Astrocyte (in vitro differentiated cells and primary cell): Measurements from ENCODE around the gene GRM4. TPM values are rescaled to one million over a fixed set of nuclear protein-coding genes. Genes with fewer than 3 reads are reported as not detected.
A peak's percentile ranks its signal among the peaks of the same experiment; 100 is the strongest.

Experiments
- DNase-seq: peaks from one replicate; pipeline ENCODE4 v3.0.0-alpha.2; 2010; ENCODE audit warnings: low read depth
- FAIRE-seq: peaks from 2 replicates; lab custom pipeline; 2011; peaks lifted over from hg19 to GRCh38; lab: Jason Lieb, UNC
- H2AFZ ChIP-seq: 2 replicates; pipeline ENCODE4 v1.6.0; 2012; ENCODE audit warnings: low read depth, low read length, inconsistent platforms
- H3K27ac ChIP-seq: 2 replicates; pipeline ENCODE4 v1.5.1; 2011; ENCODE audit warnings: low read depth, low read length, inconsistent platforms
- H3K27me3 ChIP-seq: 2 replicates; pipeline ENCODE4 v1.6.0; 2011; ENCODE audit warnings: low read length, inconsistent platforms; ENCODE audit not compliant: insufficient read depth
- H3K36me3 ChIP-seq: 2 replicates; pipeline ENCODE4 v1.5.1; 2011; ENCODE audit warnings: low read length, inconsistent platforms; ENCODE audit not compliant: insufficient read depth
- H3K4me1 ChIP-seq: 2 replicates; pipeline ENCODE4 v1.5.1; 2011; ENCODE audit warnings: low read length, inconsistent platforms; ENCODE audit not compliant: insufficient read depth
- H3K4me2 ChIP-seq: 2 replicates; pipeline ENCODE4 v1.6.0; 2012; ENCODE audit warnings: low read length, inconsistent platforms
- H3K4me3 ChIP-seq: 2 replicates; pipeline ENCODE4 v1.5.1; 2011; ENCODE audit warnings: low read depth, mild to moderate bottlenecking, low read length, inconsistent platforms; ENCODE audit not compliant: insufficient read depth
- H3K79me2 ChIP-seq: 2 replicates; pipeline ENCODE4 v1.6.0; 2012; ENCODE audit warnings: mild to moderate bottlenecking, low read length, inconsistent platforms; ENCODE audit not compliant: insufficient read depth
- H3K9ac ChIP-seq: 2 replicates; pipeline ENCODE4 v1.6.0; 2012; ENCODE audit warnings: mild to moderate bottlenecking, low read length, inconsistent platforms
- H3K9me3 ChIP-seq: 2 replicates; pipeline ENCODE4 v1.5.1; 2012; ENCODE audit warnings: low read depth, mild to moderate bottlenecking, low read length, inconsistent platforms; ENCODE audit not compliant: insufficient read depth
- H4K20me1 ChIP-seq: 2 replicates; pipeline ENCODE4 v1.6.0; 2012; ENCODE audit warnings: low read length, inconsistent platforms; ENCODE audit not compliant: insufficient read depth
- H3K27ac Mint-ChIP-seq: one replicate; pipeline ENCODE4 v1.8.0; 2021; ENCODE audit warnings: mild to moderate bottlenecking, mixed read lengths; ENCODE audit not compliant: unreplicated experiment
- H3K27me3 Mint-ChIP-seq: one replicate; pipeline ENCODE4 v1.8.0; 2021; ENCODE audit warnings: low read depth, mixed read lengths; ENCODE audit not compliant: unreplicated experiment
- H3K36me3 Mint-ChIP-seq: one replicate; pipeline ENCODE4 v1.8.0; 2021; ENCODE audit warnings: low read depth, mixed read lengths; ENCODE audit not compliant: unreplicated experiment
- H3K4me1 Mint-ChIP-seq: one replicate; pipeline ENCODE4 v1.8.0; 2021; ENCODE audit warnings: low read depth, mixed read lengths; ENCODE audit not compliant: unreplicated experiment
- H3K4me3 Mint-ChIP-seq: one replicate; pipeline ENCODE4 v1.8.0; 2021; ENCODE audit warnings: mild to moderate bottlenecking, moderate library complexity, mixed read lengths; ENCODE audit not compliant: unreplicated experiment
- H3K9me3 Mint-ChIP-seq: one replicate; pipeline ENCODE4 v1.8.0; 2021; ENCODE audit warnings: mild to moderate bottlenecking, mixed read lengths; ENCODE audit not compliant: unreplicated experiment
- CTCF ChIP-seq: IDR thresholded peaks from 2 replicates; pipeline ENCODE4 v1.5.1; 2011; ENCODE audit warnings: low read depth, mild to moderate bottlenecking, inconsistent platforms, low read length, moderate library complexity; ENCODE audit not compliant: insufficient read depth
- EZH2 ChIP-seq: IDR thresholded peaks from 2 replicates; pipeline ENCODE4 v1.6.1; 2012; ENCODE audit warnings: mild to moderate bottlenecking, low read length, inconsistent platforms; ENCODE audit not compliant: insufficient read depth
- total RNA-seq: library from RNA; stranded (reverse); gene quantifications from 2 replicates; pipeline ENCODE4 v1.2.1, GENCODE V29; 2021

GRM4 gene
- total RNA-seq, 1 donor from 2014 or later: 0.30 TPM

GRCh38 chr6:34115915-34116314 lies 30.0 kb downstream of the GRM4 start:
- no peak for DNase-seq
- Histone ChIP-seq H3K4me3 (no peak overlapping the region), H3K27ac (no peak overlapping the region), H3K4me1 (no peaks in the 10 kb centered on the region), H3K9me3 (no peaks in the 10 kb centered on the region), H3K9ac (no peak overlapping the region), H4K20me1 (no peaks in the 10 kb centered on the region), H3K79me2 (no peaks in the 10 kb centered on the region), H3K27me3 (peaks cover 20% of the 10 kb centered on the region), H3K36me3 (no peaks in the 10 kb centered on the region), H3K4me2 (no peak overlapping the region), H2AFZ (no peak overlapping the region)
- H3K4me3 Mint-ChIP-seq: no peak overlapping the region
- H3K9me3 Mint-ChIP-seq: peaks cover 2% of the 10 kb centered on the region
- FAIRE-seq: no peak
- H3K27me3 Mint-ChIP-seq: peaks cover 76% of the 10 kb centered on the region
- H3K27ac Mint-ChIP-seq: no peak overlapping the region
- no peaks in the 10 kb centered on the region for H3K36me3 Mint-ChIP-seq
- peaks cover 2% of the 10 kb centered on the region for H3K4me1 Mint-ChIP-seq
- TF ChIP-seq CTCF (no peak), EZH2 (no peak)

- Mint-ChIP-seq H3K27me3 (peaks cover 77% of the 10 kb centered on the region), H3K36me3 (no peaks in the 10 kb centered on the region), H3K4me3 (no peak overlapping the region), H3K9me3 (peaks cover 2% of the 10 kb centered on the region), H3K4me1 (peaks cover under 1% of the 10 kb centered on the region), H3K27ac (no peak overlapping the region)
- TF ChIP-seq EZH2: no peak
- no peak for TF ChIP-seq CTCF
- DNase-seq: no peak
- Histone ChIP-seq H3K9ac (no peak overlapping the region), H3K9me3 (no peaks in the 10 kb centered on the region), H3K4me1 (no peaks in the 10 kb centered on the region), H3K27me3 (peaks cover 20% of the 10 kb centered on the region), H3K36me3 (no peaks in the 10 kb centered on the region), H3K4me2 (no peak overlapping the region), H4K20me1 (no peaks in the 10 kb centered on the region), H3K27ac (no peak overlapping the region), H3K4me3 (no peak overlapping the region), H2AFZ (no peak overlapping the region), H3K79me2 (no peaks in the 10 kb centered on the region)
- FAIRE-seq: no peak
Observed at GRCh38 chr6:34115403-34115795, 30.5 kb downstream of the GRM4 start.

GRCh38 chr6:34114695-34115402 lies 31.0 kb downstream of the GRM4 start:
- peaks cover 80% of the 10 kb centered on the region for H3K27me3 Mint-ChIP-seq
- H3K9me3 Mint-ChIP-seq: peaks cover 2% of the 10 kb centered on the region

More at GRCh38 chr6:34114695-34115402, 31.0 kb downstream of the GRM4 start:
- no peak for DNase-seq
- Histone ChIP-seq H3K4me2 (no peak overlapping the region), H3K4me3 (no peak overlapping the region), H2AFZ (no peak overlapping the region), H4K20me1 (no peaks in the 10 kb centered on the region), H3K27me3 (peaks cover 20% of the 10 kb centered on the region), H3K27ac (no peak overlapping the region), H3K4me1 (no peaks in the 10 kb centered on the region), H3K9me3 (no peaks in the 10 kb centered on the region), H3K36me3 (no peaks in the 10 kb centered on the region), H3K79me2 (no peaks in the 10 kb centered on the region), H3K9ac (no peak overlapping the region)
- Mint-ChIP-seq H3K27ac (peak overlapping the region; percentile 0), H3K4me1 (no peaks in the 10 kb centered on the region), H3K36me3 (no peaks in the 10 kb centered on the region), H3K4me3 (no peak overlapping the region)
- TF ChIP-seq CTCF (no peak), EZH2 (no peak)
- FAIRE-seq: no peak
